ENCODE data around the gene HS6ST3.
A peak's percentile ranks its signal among the peaks of the same experiment; 100 is the strongest.

The HS6ST3 gene

DNA sequence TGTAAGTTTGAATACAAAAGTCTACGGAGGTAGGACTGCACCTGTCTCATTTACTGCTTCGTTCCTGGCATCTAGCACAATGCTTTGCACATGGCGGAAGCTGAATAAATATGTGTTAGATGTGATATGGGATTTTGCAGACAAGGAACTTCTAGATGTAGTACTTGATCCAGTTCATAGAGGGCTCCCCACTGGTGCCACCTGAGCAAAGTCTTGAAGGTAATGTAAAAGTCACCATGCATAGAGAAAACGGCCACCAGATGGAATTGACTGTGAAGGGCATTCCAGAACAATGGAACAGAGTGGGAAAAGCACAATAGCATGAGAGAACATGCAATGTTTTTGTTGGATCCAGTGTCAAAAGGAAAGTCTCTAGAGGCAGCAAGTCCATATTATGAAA, 209.3 kb downstream of the HS6ST3 start:
- DNase-seq (ENCODE audit: low spot score), result peak; percentile 2

DNA sequence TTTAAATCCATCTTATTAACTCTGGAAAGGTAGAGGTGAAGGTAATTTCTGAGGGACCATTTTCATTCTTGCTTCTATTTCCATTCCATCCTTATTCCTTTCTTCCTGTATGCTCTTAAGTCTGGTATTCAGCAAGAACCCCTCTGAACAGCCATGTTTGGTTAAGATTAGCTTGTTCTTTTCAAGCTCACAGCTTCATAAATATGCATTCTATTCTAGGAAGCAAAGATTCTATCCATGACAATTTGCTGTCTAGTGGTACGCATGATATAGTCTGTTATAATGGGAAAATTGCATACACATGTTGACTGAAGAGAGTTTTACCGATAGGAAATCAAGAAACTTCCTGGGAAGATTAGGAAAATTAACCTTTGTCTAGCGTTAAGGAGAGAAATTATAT, 218.7 kb downstream of the HS6ST3 start:
- DNase-seq (ENCODE audit: low spot score), result no peak

DNA sequence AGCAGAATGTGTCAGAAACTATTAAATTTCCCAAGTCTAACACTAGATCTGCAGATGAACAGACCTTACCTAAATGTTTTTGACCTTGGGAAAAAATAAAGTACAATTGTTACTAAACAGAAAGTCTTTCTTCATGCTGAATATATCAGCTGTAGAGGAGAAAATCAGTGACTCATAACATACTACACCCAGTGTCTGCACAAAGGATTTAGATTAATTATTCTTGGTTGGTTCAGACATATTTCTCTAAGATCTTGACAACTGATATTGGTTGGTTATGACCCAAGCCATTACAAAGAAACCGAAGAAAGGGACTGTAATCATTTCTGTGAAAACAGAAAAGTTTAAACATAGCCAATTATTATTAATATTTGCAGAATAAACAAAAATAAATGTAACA, 225.1 kb downstream of the HS6ST3 start:
- no peak for DNase-seq (ENCODE audit: low spot score)

DNA sequence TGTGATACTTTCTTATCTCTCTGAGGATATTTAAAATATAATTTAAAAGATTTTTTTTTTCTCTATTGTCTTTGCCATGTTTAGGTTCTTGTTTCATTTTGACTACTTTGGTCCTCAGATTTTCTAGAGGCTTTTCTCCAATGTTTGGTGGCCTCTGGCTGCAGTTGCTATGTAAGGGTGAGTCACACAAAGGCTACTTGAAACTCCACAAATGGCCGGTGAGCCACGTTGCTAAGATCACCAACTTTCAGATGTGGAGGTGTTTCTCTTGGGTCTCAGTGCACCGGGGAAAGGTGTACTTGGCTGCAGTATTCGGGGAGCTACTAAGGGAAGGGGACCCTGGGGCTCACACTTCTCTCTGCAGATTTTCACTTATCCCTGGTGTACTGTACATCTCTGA, 248.1 kb downstream of the HS6ST3 start:
- DNase-seq (ENCODE audit: low spot score), result no peak

DNA sequence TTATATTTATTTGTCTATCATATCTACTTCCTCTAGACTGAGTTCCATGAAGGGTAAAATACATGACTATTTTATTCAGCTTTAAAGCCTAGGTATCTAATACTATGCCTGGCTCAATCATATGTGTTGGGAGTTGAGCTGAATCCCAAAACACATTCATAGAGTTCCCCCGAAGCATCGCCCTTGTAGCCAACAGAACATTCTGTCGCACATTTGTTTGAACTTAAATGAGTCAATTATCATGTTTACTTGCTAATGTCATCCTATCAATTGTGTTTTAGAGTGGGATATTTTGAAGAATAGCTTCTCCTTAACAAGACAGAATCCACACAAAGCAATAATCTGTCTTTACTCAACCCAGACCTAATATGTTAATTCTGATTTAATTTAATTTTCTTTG, 252.4 kb downstream of the HS6ST3 start:
- DNase-seq (ENCODE audit: low spot score), result no peak

DNA sequence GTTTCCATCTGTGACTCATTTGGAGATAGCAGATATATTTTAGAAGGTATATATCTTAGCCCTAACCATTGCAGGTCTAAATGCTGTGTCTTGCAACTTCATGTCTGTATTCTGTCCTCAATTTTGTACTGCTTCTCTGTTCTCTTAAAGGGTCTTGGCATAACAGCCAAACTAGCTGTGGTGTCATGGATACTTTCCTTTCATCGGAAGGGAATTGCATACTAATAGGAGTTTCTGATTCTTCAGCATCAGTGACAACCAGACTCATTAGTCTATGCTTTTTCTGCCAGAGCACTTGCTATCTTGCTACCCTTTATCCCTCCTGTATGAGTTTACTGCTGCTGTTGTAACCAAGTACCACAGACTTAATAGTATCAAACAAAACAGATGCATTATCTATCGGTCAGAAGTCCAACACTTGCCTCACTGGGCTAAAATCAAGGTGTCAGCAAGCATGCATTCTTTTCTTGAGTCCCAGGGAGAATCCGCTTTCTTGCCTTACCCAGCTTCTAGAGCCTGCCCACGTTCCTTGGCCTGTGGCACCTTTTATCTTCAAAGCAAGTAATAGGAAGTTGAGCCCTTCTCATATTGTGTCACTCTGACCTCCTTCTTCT, 253.1 kb downstream of the HS6ST3 start:
- DNase-seq (ENCODE audit: low spot score), result no peak

DNA sequence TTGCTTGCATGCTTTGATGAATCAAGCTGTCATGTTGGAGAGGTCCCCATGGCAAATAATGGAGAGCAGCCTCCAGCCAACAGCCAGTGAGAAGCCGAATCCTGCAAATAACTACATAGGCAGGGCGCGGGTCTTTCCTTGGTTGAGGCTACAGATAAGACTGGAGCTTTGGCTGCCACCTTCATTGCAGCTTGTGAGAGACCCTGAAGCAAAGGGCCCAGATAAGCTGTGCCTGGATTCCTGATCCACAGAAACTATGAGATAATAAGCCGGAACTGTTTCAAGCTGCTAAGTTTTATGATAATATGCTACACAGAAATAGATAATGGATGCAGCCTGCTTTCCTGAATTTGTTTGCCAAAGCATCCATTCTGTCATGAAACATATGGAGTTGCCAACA, 257.0 kb downstream of the HS6ST3 start:
- DNase-seq (ENCODE audit: low spot score), result no peak

DNA sequence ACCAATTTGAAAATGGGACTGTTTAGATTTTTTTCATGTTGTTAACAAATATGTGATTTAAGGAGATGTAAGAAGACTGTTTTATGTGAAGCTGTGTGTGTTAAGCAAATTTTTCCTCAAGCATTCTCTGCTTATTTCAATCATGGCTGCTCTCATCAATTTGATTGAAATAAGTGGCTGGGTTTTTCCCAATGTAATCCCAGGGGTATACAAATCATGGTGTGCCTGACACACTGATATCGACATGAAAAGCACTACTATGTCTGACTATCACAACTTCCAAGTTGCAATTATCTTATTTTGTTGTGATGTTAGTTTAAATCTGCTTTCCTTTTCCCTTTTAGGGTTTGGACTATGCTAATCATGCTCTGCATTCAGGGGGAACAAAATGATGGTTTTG, 283.7 kb downstream of the HS6ST3 start:
- DNase-seq (ENCODE audit: low spot score), result no peak

DNA sequence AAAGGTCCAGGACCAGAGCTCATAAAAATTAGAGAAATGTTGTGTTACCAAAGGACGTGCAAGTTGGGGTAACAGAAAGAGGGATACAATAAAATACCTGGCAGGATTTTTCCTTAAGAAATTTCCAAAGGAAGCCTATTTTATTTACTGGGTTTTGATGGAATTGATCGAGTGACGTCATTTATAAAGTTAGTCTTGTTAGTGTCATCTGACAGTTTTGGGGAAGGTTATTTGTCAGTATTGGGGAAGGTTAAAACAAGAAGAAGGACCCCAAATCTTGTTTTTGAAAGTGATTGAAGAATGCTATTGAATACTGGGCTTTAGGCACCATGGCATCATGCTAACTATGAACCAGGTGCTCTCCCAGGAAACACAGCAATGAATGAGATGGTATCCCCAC, 287.9 kb downstream of the HS6ST3 start:
- no peak for DNase-seq (ENCODE audit: low spot score)

DNA sequence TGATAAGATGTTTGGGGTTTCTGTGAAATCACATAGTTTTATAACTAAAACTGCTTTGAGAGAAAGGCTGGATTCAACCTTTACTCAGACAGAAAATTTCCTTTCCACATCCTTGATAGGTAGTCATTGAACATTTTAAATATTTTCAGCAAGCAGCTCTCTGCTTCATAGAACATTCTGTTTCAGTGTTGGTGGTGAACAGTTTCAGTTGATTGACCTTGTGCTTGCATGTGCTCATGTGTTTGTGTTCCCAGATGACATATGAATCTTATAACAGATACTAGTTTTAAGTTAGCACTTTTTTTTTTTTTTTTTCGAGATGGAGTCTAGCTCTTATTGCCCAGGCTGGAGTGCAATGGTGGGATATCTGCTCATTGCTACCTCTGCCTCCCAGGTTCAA, 290.1 kb downstream of the HS6ST3 start:
- no peak for DNase-seq (ENCODE audit: low spot score)

DNA sequence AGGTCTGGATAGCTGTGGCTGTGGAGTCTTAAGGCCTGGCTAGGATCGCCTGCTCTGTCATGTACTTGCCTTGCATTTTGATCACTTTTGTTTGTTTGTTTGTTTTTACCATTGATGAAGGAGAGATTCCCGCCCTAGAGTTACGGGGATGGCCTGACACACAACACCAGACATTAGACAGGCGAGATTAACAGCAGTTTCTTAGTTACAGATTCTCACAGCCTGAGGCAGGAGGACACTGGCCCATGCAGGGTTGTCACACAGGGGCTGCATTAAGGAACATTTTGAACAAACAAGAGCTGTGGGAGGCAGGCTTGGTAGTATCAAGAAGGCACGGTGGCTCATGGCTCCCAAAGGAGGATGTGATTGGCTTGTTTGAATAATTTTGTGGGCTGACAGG, 291.8 kb downstream of the HS6ST3 start:
- no peak for DNase-seq (ENCODE audit: low spot score)

DNA sequence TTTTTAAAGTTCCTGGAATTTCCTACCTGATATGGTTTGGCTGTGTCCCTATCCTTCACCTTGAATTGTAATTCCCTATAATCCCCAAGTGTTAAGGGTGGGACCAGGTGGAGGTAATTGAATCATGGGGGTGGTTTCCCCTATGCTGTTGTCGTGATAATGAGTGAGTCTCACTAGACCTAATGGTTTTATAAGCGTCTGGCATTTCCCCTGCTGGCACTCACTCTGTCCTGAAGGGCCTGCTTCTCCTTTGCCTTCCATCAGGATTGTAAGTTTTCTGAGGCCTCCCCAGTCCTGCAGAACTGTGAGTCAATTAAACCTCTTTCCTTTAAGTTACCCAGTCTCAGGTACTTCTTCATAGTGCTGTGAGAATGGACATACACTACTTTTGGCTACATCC, 298.7 kb downstream of the HS6ST3 start:
- DNase-seq (ENCODE audit: low spot score), result no peak

DNA sequence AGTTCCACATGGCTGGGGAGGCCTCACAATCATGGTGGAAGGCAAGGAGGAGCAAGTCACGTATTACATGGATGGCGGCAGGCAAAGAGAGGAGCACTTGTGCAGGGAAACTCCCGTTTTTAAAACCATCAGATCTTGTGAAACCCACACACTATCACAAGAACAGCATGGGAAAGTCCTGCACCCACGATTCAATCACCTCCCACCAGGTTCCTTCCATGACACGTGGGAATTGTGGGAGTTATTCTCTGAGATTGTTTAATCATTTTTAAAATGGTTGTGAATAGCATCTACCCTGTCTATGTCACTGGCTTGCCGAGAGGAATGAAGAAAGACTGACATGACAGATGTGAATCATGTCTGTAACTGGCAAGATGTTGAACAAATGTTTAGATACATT, 301.7 kb downstream of the HS6ST3 start:
- no peak for DNase-seq (ENCODE audit: low spot score)

DNA sequence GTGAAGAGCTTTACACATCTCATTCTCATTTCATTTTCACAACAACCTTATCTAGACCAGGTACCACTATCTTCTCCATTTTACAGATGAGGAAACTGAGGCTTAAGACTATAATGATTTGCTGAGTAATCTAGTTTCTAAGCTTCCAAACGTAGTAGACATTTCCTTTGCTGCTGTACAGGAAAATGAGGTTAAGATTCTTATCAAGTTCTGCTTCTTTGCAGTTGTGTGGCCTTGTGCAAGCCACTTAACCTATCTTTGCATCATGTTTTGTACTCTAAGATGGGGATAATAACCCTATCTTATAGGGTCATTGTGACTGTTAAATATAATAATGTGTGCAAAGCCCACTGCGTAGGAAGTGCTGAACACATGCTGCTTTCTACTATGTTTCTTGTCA, 307.9 kb downstream of the HS6ST3 start:
- no peak for DNase-seq (ENCODE audit: low spot score)

DNA sequence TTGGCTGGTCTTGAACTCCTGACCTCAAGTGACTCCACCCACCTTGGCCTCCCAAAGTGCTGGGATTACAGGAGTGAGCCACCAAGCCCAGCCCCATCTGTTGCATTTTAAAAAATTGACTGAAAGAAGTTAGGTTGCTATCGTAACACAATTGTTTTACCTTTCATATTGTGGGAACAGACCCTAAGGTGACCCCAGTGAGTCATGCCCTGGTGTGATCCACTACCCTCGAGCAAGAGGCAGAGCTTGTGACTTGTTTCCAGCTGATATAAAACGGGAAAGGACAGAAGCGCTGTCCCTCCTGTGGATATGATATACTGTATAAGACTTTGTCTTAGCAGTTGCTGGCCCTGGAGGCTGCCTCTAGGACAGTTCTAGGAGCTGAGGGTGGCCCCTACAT, 308.6 kb downstream of the HS6ST3 start:
- DNase-seq (ENCODE audit: low spot score), result no peak

DNA sequence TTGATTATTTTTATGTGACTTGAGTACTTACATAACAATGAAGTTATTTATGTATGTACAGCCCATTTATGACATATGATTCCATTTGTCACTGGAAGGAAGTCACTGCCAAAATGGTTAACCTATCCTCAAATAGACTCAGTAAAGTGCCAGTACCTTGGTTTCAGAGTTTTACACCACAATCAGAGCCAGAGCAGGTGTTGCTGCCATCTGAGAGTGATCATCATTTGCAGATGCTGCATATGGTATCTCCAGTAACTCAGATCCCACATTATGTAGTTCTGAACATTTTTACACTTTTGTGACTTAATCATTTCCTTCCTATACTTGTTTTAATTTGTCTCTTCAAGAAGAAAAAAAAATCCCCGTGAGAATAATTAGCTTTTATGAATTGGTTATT, 313.3 kb downstream of the HS6ST3 start:
- DNase-seq (ENCODE audit: low spot score), result no peak

DNA sequence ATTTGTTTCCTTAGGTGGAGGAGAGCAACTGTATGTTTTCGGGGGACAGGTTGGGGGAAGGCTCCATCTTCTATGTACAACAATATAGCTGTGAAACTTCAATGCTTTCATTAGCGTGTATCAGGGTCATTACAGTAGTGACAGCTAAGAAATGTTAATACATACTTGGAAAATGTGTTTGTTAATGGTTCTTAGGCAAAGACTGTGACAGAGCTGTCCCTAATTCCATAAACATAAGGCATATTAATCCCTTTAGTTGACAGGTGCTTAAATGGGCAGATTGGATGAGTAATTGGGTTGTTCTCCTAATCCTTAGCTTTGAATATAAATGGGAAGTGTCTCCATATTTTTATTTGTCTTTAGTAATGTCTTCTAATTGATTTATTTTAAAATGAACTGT, 313.7 kb downstream of the HS6ST3 start:
- DNase-seq (ENCODE audit: low spot score), result no peak

DNA sequence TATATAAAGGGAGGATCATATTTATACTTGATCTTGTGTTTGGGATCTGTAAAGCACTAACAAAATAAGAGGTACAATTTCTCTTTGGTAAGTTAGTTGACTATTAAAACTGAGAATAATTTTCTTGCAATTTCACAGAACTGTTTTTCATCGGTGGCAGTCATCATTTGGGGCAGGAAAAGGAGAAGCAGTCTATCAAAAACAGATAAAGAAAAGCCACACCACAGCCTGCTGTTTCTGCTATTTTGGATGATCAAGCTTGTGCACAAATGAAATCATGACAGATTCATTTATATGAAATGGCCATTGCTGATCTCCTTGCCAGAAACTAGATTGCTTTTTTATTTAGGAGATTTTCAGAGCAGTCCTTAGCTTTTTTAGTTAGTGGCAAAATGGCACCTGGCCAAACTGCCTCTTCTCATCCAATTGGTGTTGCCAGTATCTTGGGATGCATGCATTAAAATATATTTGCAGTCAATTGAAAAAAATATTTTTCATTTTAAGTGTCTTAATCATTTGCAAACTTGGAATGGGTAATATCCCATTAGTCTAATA, 326.0 kb downstream of the HS6ST3 start:
- DNase-seq (ENCODE audit: low spot score), result no peak

DNA sequence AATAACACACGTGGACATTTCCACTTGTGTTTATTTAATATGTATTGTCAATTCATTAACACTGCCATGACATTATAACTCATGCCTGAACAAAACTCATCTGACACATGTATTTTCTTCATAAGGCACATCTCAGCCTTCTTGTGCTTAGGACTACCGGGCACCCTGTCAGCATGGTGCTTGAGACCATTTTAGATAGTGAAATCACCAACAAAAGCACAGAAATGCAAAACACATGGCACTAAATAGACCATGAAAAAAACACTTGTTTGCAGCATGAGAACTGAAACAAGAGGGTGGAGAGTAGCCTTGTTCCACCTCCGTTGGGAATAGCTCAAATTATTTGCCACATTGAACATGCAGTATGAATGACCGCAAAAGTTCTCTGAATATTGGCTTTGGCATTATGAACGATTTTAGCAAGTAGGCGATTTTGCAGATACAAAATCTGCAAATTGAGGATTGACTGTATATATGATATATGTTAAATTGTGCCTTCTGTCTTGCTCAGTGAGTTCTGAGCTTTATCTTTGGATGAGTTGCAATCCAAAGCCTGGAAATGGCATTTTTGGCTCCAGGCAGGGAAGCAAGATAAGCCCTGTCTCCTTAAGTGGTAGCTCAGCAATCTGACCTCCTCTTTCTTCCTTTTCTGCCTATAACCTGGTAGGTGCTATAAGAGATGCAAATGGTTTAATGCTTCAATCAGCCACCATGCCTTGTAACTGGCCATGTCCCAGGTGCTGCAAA, 328.2 kb downstream of the HS6ST3 start:
- DNase-seq (ENCODE audit: low spot score), result no peak

DNA sequence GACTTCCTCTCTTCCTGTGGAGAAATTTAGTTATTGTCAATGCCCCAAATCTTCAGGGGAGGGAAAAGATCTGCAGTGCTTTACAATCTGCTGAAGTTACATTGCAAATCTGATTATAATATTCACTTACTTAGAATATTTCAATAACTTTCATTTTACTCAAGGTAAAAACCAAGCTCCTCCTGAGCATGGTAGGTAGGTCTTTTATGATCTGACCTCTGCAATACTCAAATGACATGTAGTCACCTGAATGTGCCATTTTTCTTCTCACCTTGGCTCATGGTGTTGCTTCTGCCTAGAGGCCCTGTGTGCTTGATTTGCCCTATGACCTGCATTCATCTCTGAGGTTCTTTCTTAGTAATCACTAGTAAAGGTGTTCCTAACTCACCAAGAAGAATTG, 331.4 kb downstream of the HS6ST3 start:
- DNase-seq (ENCODE audit: low spot score), result no peak

DNA sequence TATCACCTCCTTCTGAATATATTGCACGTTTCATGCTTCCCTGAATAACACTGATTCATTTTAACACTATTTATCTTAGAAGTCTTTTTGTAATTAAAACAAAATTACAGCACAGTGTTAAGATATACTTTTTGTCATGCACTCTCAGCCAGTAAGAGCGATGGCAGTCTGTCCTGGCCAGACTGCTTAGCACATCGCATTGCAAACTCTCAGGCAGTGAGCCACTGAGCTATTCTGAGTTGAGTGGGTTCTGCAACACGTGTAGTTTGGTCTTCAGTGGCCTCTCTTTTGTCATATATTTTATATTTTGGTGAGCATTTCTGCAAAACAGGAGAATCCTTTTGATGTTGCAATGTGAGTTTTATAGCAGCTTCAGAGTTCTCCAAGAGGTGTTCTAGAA, 332.1 kb downstream of the HS6ST3 start:
- no peak for DNase-seq (ENCODE audit: low spot score)

DNA sequence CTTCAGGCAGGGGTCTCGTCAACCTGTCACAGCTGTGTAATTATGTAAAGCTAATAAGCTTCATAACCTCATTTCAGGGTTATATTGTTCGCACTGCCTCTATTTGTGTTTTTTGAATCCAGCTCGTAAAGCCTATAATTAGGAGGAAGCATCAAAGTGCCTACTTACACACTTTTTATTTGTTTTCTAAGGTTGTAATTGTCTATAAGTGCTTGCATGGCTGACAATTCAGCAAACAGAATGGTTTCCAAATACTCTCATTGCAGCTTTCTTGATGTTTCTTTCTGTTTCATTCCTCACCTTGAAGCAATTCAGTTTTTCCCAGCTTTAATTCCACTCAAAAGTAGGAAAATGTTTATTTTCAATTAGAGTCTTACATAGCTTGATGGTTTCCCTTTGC, 336.3 kb downstream of the HS6ST3 start:
- DNase-seq (ENCODE audit: low spot score), result no peak

DNA sequence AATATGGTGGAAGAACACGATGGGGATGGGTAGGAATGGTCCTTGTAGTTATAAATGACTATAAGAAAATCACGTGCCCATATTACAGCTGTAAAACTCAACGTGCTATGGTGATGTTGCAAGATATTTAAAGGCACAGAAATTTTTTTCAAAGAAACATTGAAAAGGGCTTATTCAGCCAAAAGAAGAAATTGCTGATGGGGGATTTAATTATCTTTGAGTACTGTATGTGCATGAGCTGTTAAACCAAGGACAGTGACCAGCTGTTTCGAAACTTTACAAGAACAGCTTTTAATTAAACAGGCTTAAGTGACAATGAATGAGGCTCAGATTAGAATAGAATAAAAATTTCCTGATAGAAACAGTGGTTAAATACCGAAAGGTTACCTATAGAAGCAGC, 339.0 kb downstream of the HS6ST3 start:
- DNase-seq (ENCODE audit: low spot score), result no peak

DNA sequence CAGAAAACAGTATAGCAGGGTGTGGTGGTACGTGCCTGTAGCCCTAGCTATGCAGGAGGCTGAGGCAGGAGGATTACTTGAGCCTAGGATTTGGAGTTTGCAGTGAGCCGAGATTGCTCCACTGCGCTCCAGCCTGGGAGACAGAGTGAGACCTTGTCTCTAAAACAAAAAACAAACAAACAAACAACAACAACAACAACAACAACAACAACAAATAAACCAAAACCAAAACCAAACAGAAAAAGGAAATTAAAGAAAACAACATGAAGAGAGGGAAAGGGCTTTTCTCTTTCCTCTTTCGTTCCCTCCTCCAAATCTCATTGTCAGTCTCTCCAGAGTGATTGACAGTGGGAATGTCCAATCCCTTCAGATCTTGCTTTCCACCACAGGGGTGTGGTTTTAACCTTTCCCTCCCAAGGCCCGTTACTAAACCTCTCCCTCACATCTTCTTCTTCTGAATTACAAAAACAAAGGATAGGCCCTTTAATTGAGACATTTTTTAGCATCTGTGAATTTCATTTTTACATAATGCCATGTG, 341.2 kb downstream of the HS6ST3 start:
- no peak for DNase-seq (ENCODE audit: low spot score)

Measured in SW480 (cell line).